Spinal cord (tissue), 10 donors: Measurements from ENCODE around the gene EYA2. TPM values are rescaled to one million over a fixed set of nuclear protein-coding genes. Genes with fewer than 3 reads are reported as not detected.

Experiments
- DNase-seq, 6 donors: peaks; one replicate each; pipeline versions ENCODE4 v3.0.0 to v3.0.0-alpha.2; 2013 to 2015; ENCODE audit warnings: low spot score in 6 of 6, low read depth in 4 of 6
- H3K27ac ChIP-seq: one replicate; pipeline ENCODE4 v1.5.1; 2013; ENCODE audit warnings: low read depth, low read length, control low read depth
- H3K27me3 ChIP-seq: one replicate; pipeline ENCODE4 v1.6.1; 2013; ENCODE audit warnings: low read length; ENCODE audit not compliant: control insufficient read depth, insufficient read depth
- H3K36me3 ChIP-seq: one replicate; pipeline ENCODE4 v1.6.1; 2013; ENCODE audit warnings: low read length; ENCODE audit not compliant: control insufficient read depth, insufficient read depth
- H3K4me1 ChIP-seq: one replicate; pipeline ENCODE4 v1.6.1; 2013; ENCODE audit warnings: low read length; ENCODE audit not compliant: control insufficient read depth, insufficient read depth
- H3K4me3 ChIP-seq: one replicate; pipeline ENCODE4 v1.5.1; 2013; ENCODE audit warnings: low read depth, low read length, control low read depth
- H3K9me3 ChIP-seq: one replicate; pipeline ENCODE4 v1.6.1; 2013; ENCODE audit warnings: low read length; ENCODE audit not compliant: control insufficient read depth, insufficient read depth
- WGBS: methylation state at CpG from one replicate; pipeline ENCODE4 v1.1.5; 2013; ENCODE audit warnings: missing lambda C conversion rate; ENCODE audit not compliant: insufficient coverage; 5-methylcytosine and 5-hydroxymethylcytosine counted together
- polyA plus RNA-seq, 2 donors: library from polyadenylated mRNA; unstranded; fragments of 120-200 nt; gene quantifications; one replicate each; pipeline ENCODE4 v1.2.1, GENCODE V29; 2013; ENCODE audit not compliant: insufficient read length in 2 of 2
- total RNA-seq, 2 donors: library from RNA; depleted of rRNA in 1 of 2; stranded (reverse); fragments of 120-200 nt in 1 of 2; fragments of >200 nt in 1 of 2; gene quantifications; one replicate each; pipeline versions ENCODE4 v1.2.3 to v1.2.4, GENCODE V29; 2013 to 2014
- donor health status: healthy.

The EYA2 gene
- total and polyA plus RNA-seq, 4 donors: 10.7 to 32.7 (median 25.0) TPM

DNA sequence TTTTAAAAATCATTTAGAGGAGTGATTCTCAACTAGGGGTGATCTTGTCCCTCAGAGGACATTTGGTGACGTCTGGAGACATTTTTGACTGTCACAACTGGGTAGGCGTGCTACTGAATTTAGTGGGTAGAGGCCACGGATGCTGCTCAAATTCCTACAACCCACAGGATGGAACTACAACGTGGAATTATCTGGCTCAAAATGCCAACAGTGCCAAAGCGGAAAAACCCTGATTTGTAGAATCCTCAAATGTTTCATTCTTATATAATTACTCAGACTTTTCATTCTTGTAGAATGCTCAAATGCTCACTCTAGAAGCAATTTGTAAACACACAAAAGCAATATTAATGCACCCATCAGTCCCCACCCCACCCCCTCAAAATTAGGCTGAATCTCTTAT lies 232.1 kb downstream of the EYA2 start:
- Histone ChIP-seq H3K27me3 (no peaks in the 10 kb centered on the region), H3K27ac (no peak overlapping the region), H3K4me3 (no peak overlapping the region), H3K4me1 (peaks cover 13% of the 10 kb centered on the region), H3K9me3 (no peaks in the 10 kb centered on the region), H3K36me3 (no peaks in the 10 kb centered on the region)
- WGBS: 60% methylated on average over 3 of the region's 5 CpGs
- DNase-seq: no peak

- no peak overlapping the region for H3K27ac ChIP-seq
- no peak for DNase-seq
- no peaks in the 10 kb centered on the region for H3K27me3 ChIP-seq
Measured at GRCh38 chr20:47127546-47127945, 232.9 kb downstream of the EYA2 start.

DNA sequence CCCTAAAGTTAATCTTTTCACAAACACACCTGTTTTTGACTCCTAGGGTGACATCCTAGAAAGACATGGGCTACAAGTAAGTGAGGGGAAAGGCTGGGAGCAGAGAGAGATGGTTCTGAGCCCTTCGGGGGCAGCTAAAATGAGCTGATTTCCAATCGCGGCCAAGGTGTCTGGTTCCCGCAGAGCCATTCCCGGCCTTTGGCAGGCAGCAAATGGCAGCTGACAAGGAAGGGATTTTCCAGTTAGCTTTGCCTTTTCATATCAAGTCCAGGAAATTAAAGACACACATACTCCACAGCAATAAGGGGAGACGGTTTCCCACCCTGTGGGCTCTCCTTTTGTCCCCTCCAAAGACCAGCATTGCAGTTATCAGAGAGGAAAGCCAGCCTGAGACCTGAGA lies 233.4 kb downstream of the EYA2 start:
- H3K9me3 ChIP-seq: no peaks in the 10 kb centered on the region
- H3K36me3 ChIP-seq: no peaks in the 10 kb centered on the region
- H3K27me3 ChIP-seq: no peaks in the 10 kb centered on the region
- H3K4me3 ChIP-seq: no peak overlapping the region
- peak in 2 of 6 donors; percentile 27 to 60 for DNase-seq
- H3K4me1 ChIP-seq: peaks cover 13% of the 10 kb centered on the region
- H3K27ac ChIP-seq: no peak overlapping the region
- WGBS: 24% methylated on average over 5 of the region's 6 CpGs

More at GRCh38 chr20:47127546-47127945, 232.9 kb downstream of the EYA2 start:
- no peaks in the 10 kb centered on the region for H3K36me3 ChIP-seq
- peaks cover 13% of the 10 kb centered on the region for H3K4me1 ChIP-seq
- H3K4me3 ChIP-seq: no peak overlapping the region
- H3K9me3 ChIP-seq: no peaks in the 10 kb centered on the region
- 67% methylated on average over 2 of the region's 5 CpGs for WGBS

DNA sequence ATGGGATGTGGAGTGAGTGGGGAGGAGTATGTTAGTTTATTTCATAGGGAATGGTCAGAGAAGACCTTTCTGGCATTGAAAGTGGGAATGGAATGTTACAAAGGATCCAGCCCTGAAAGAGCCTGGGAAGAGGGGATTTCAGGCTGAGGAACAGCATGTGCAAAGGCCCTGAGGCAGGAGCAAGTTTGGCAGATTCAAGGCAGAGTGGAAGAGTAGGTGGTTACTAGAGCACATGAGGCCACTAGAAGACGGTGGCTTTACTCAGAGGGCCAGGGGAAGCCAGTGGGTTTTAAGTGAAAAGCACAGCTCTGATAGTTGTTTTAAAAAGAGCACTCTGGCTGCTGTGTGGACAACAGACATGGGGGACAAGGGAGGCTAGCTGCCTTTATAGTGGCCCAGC lies 234.7 kb downstream of the EYA2 start:
- Histone ChIP-seq H3K36me3 (no peaks in the 10 kb centered on the region), H3K27me3 (no peaks in the 10 kb centered on the region), H3K9me3 (no peaks in the 10 kb centered on the region), H3K4me1 (peaks cover 13% of the 10 kb centered on the region), H3K27ac (no peak overlapping the region), H3K4me3 (no peak overlapping the region)
- WGBS: 64% methylated on average over 1 of the region's 1 CpG
- DNase-seq: no peak

DNA sequence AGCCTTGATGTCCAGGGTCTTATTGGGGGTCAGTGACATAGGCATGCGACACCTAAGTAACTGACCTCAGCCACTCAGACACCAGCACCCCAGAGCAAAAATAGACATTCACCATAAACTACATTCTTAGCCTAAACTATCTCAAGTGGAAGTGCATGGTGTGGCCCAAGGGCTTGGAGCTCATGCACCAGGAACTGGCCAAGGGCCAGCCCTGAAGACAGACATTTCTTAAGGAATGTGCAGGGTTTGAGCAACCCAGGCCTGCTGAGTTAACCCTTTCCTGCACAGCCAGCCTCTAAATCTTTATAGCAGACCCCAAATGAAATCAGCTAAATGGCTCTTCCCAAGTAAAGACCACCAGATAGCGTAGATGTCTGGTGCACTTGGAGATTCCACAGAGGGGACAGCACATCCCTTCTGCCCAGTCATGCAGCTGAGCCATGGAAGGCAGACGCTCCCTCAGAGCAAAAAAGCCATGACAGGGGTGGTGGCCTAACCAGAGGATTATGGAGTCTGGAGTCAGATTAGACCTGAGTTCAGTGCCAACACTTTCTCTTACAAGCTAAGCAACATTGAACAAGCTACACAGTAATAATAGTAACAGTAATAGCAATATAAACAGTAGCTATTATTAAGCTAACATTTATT lies 239.3 kb downstream of the EYA2 start:
- Histone ChIP-seq H3K27me3 (no peaks in the 10 kb centered on the region), H3K27ac (no peak overlapping the region), H3K9me3 (no peaks in the 10 kb centered on the region), H3K4me1 (no peaks in the 10 kb centered on the region), H3K4me3 (no peak overlapping the region), H3K36me3 (no peaks in the 10 kb centered on the region)
- 94% methylated on average over 2 of the region's 3 CpGs for WGBS
- DNase-seq: no peak

DNA sequence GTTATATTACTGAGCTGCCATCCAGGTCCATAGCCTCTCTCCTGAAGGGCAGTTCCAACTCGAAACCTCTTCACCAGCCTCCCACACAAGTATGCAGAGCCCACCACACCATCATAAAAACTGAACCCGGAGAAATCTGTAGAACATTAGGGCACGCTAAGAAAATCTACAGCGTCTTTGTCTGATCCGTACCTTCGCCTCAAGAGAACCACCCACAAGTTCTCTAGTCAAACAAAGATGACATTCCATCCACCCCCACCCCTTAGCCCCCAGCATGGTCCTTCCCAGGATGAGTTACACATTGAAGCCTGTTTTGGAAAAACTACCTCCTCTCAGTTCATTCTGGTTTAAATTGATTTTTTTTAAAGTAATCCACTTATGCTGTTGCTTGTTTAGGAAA lies 242.1 kb downstream of the EYA2 start:
- no peaks in the 10 kb centered on the region for H3K27me3 ChIP-seq
- H3K4me1 ChIP-seq: no peaks in the 10 kb centered on the region
- H3K36me3 ChIP-seq: no peaks in the 10 kb centered on the region
- no peak overlapping the region for H3K27ac ChIP-seq
- H3K9me3 ChIP-seq: no peaks in the 10 kb centered on the region
- no peak for DNase-seq
- no peak overlapping the region for H3K4me3 ChIP-seq
- WGBS: 77% methylated on average over 6 of the region's 6 CpGs

DNA sequence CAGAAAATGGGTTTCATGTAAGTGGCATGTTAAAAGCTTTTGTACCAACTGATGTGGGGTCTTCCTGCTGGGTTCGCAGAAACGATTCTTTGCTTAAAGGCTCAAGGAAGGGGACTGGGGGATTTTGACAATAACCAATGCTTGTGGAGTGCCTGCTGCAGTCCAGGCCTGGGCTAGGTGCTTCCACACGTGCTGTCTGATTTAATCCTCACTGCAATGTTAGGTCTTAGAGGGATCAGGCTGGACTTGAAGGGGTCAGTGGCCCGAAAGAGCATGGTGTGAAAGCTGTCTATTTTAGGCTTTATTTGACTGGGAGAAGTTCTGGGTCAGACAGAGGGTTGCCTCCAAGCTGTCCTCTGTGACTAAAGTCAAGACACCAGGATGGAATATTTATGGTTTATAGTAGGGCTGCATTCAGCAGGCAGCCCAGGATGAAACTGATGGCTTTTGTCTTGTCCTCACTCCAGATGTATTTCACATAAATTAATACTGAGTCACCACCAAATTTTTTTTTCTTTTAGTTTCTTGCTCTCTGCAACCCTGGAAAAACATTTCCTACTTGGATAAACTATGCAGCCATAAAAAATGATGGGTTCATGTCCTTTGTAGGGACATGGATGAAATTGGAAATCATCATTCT lies 242.7 kb downstream of the EYA2 start:
- Histone ChIP-seq H3K4me1 (no peaks in the 10 kb centered on the region), H3K27me3 (no peaks in the 10 kb centered on the region), H3K4me3 (no peak overlapping the region), H3K27ac (no peak overlapping the region), H3K9me3 (no peaks in the 10 kb centered on the region), H3K36me3 (no peaks in the 10 kb centered on the region)
- WGBS: 43% methylated on average over 4 of the region's 4 CpGs
- no peak for DNase-seq

DNA sequence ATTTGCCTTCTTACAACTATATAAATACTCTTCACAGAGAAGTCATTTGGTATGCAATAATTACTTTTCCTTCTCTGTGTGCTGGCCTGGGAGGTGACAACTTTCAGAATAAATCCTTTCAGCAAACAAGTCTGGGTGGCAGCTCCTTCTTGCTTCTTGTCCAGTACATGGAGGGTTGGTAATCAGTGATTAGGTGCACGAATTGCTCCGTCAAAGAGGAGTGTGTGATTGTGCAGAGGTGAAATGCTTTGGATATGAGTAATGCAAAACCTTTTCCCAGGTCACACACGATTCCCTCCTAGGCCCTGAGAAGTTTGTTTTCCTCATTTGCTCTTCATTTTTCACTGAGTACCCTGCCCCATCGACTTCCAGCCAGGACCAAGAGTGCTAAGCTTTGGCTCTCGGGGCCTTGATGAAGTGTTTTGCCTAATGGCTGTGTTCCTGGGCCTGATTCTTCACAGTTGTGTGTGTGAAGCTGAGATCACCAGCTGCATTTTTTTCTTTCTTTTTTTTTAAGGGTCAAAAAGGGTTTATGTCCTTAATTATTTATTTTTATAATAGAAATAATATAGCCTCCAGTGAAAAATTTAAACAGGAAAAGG lies 245.4 kb downstream of the EYA2 start:
- Histone ChIP-seq H3K27me3 (no peaks in the 10 kb centered on the region), H3K4me3 (no peak overlapping the region), H3K36me3 (no peaks in the 10 kb centered on the region), H3K27ac (no peak overlapping the region), H3K4me1 (no peaks in the 10 kb centered on the region), H3K9me3 (no peaks in the 10 kb centered on the region)
- 90% methylated on average over 2 of the region's 5 CpGs for WGBS
- no peak for DNase-seq

DNA sequence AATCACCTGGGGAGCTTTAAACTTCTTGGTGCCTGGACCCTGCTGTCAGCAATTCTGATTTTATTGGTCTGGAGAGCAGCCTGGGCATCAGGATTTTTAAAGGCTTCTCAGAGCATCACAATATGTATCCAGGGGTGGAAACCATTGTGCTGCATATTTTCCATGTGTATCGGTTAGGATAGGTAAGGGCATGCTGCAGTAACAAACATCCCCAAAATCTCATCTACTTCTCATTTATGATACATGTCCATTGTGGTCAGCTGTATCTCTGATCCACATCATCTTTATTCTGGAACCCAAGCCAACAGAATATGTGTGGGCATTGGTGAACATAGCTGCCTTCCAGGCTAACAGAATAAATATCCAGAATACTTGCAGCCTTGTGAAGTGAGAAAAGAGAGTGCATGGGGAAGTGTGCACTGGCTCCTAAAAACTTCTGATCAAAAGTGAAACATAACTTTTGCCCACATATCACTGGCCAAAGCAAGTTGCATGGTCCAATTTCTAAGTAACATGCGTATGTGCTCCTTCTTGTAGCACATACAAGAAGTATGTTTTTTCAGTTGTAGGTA lies 246.8 kb downstream of the EYA2 start:
- no peaks in the 10 kb centered on the region for H3K27me3 ChIP-seq
- no peaks in the 10 kb centered on the region for H3K36me3 ChIP-seq
- DNase-seq: no peak
- no peak overlapping the region for H3K4me3 ChIP-seq
- no peaks in the 10 kb centered on the region for H3K4me1 ChIP-seq
- no CpG with 5 or more reads among the region's 2 CpGs for WGBS
- H3K27ac ChIP-seq: no peak overlapping the region
- H3K9me3 ChIP-seq: no peaks in the 10 kb centered on the region
